HG03108 (cell line): ENCODE measurements around the gene SLC16A6.
"Not testable (repeated sequence)": the region's sequence is repeated elsewhere in the genome, so short reads cannot be mapped to it uniquely, and the experiment has no call there.

Experiments used
- ATAC-seq: cut with Tn5 transposase; IDR thresholded peaks from one replicate; pipeline ENCODE4 v1.9.1; 2021; ENCODE audit warnings: moderate library complexity; ENCODE audit not compliant: unreplicated experiment

SLC16A6 gene

DNA sequence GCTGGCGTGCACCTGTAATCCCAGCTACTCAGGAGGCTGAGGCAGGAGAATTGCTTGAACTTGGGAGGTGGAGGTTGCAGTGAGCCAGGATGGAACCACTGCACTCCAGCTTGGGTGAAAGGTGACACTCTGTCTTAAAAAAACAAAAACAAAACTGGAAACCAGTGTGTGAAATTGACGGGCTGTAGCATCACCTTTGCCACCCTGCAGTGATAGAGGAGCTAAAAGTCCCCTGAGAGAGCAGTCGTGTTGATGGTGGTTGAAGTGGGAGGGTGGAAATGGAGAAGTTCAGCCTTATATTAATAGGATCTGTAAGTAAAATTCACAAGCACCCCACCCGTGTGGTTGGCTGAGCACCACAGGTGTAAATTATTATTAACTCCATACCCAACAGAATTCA, 65.9 kb downstream of the SLC16A6 start:
- not testable (repeated sequence) for ATAC-seq

DNA sequence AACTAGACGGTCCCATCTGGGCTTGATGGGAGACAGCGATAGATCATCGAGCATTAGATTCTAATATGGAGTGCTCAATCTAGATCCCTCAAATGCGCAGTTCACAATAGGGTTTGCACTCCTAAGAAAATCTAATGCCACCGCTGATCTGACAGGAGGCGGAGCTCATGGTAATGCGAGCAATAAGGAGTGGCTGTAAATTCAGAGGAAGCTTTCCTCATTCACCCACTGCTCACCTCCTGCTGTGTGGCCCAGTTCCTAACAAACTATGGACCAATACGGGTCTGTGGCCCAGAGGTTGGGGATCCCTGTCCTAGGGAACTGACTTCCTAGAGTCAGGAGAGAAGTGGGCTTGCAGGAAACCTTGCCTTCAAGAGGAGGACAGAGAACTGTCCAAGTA, 68.3 kb downstream of the SLC16A6 start:
- ATAC-seq: no peak

DNA sequence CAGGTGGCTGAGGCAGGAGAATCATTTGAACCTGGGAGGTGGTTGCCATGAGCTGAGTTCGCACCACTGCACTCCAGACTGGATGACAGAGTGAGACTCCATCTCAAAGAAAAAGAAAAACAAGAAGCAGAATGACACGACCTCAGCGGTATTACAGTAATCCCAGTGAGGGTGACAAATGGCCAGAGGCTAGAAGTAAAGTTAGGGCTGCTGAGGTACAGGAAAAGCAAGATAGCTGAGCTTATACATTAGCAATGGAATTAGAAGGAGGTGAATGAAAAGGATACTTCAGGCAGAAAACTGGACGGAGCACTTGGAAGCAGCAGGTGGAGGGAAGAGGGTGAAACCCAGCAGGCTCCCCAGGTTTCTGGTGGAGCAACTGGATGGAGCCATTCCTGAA, 69.1 kb downstream of the SLC16A6 start:
- ATAC-seq: no peak

- not testable (repeated sequence) for ATAC-seq
Observed at GRCh38 chr17:68220786-68221185, 70.1 kb downstream of the SLC16A6 start.

- ATAC-seq: not testable (repeated sequence)
Observed at GRCh38 chr17:68220186-68220585, 70.7 kb downstream of the SLC16A6 start.

DNA sequence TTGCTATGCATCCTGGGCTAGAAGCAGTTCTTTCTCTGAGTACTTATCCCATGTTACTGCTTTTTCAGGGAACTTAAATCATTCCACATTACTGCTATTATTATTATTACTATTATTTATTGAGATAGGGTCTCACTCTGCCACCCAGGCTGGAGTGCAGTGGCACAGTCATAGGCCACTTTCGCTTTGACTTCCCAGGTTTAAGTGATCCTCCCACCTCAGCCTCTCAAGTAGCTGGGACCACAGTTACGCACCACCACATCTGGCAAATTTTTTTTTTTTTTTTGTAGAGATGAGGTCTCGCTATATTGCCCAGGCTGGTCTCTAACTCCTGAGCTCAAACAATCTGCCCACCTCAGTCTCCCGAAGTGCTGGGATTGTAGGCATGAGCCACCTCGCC, 71.5 kb downstream of the SLC16A6 start:
- ATAC-seq: not testable (repeated sequence)
